GM12878 (cell line): ENCODE data around the gene TRAPPC12. TPM values are rescaled to one million over a fixed set of nuclear protein-coding genes. Genes with fewer than 3 reads are reported as not detected.

Experiments used
- CBFB ChIP-seq: IDR thresholded peaks from 2 replicates; pipeline ENCODE4 v1.6.1; 2016; ENCODE audit warnings: antibody characterized with exemption, low read depth
- CHD2 ChIP-seq: IDR thresholded peaks from 2 replicates; pipeline ENCODE4 v1.6.1; 2011; ENCODE audit warnings: low read depth, low read length, improper control_type of control experiment, borderline replicate concordance
- CREB1 ChIP-seq: IDR thresholded peaks from 2 replicates; pipeline ENCODE4 v1.6.1; 2012; ENCODE audit warnings: low read depth, mild to moderate bottlenecking, inconsistent platforms
- ELK1 ChIP-seq: IDR thresholded peaks from 2 replicates; pipeline ENCODE4 v1.6.1; 2012; ENCODE audit warnings: low read depth, low read length, improper control_type of control experiment
- FOXM1 ChIP-seq: IDR thresholded peaks from 2 replicates; pipeline ENCODE4 v1.6.1; 2012; ENCODE audit warnings: low read depth, mild to moderate bottlenecking, inconsistent platforms, low read length, moderate library complexity
- MXI1 ChIP-seq: fragments of 150-350 bp; IDR thresholded peaks from 2 replicates; pipeline ENCODE4 v1.6.1; 2011; ENCODE audit warnings: low read depth, mild to moderate bottlenecking, inconsistent platforms, low read length, improper control_type of control experiment
- NBN ChIP-seq: fragments of 450-650 bp; IDR thresholded peaks from 2 replicates; pipeline ENCODE4 v1.6.1; 2016
- NFXL1 ChIP-seq: fragments of 450-650 bp; IDR thresholded peaks from 2 replicates; pipeline ENCODE4 v1.6.1; 2017; ENCODE audit warnings: antibody characterized with exemption, mild to moderate bottlenecking, borderline replicate concordance
- NFYB ChIP-seq: IDR thresholded peaks from 2 replicates; pipeline ENCODE4 v1.6.1; 2011; ENCODE audit warnings: low read depth, mild to moderate bottlenecking, low read length, improper control_type of control experiment, moderate library complexity; ENCODE audit not compliant: insufficient read depth
- POLR2AphosphoS5 ChIP-seq: IDR thresholded peaks from 2 replicates; pipeline ENCODE4 v1.6.1; 2011; ENCODE audit warnings: mild to moderate bottlenecking, low read length, inconsistent platforms
- RELA ChIP-seq: fragments of 450-650 bp; IDR thresholded peaks from 2 replicates; pipeline ENCODE4 v1.8.0; 2014; ENCODE audit warnings: borderline replicate concordance; ENCODE audit not compliant: partially characterized antibody
- SRF ChIP-seq, 2 experiments: IDR thresholded peaks; 2 replicates each; pipeline ENCODE4 v1.6.1; 2011; ENCODE audit warnings: low read depth in 2 of 2, low read length in 2 of 2, mild to moderate bottlenecking in 1 of 2, moderate library complexity in 1 of 2
- STAT1 ChIP-seq: fragments of 450-650 bp; conservative IDR thresholded peaks from 2 replicates; pipeline ENCODE4 v1.6.1; 2014; ENCODE audit warnings: antibody characterized with exemption, mild to moderate bottlenecking
- TAF1 ChIP-seq: IDR thresholded peaks from 2 replicates; pipeline ENCODE4 v1.6.1; 2011; ENCODE audit warnings: mild to moderate bottlenecking, low read depth, low read length, borderline replicate concordance
- TCF3 ChIP-seq: IDR thresholded peaks from 2 replicates; pipeline ENCODE4 v1.6.1; 2012; ENCODE audit warnings: low read depth, mild to moderate bottlenecking, low read length, borderline replicate concordance; ENCODE audit not compliant: insufficient read depth
- ZNF274 ChIP-seq: IDR thresholded peaks from one replicate; pipeline ENCODE4 v1.8.0; 2011; ENCODE audit not compliant: insufficient read length, insufficient read depth
- ZNF384 ChIP-seq: IDR thresholded peaks from 2 replicates; pipeline ENCODE4 v1.6.1; 2012; ENCODE audit warnings: low read depth, mild to moderate bottlenecking, low read length, improper control_type of control experiment, borderline replicate concordance
- ZNF687 ChIP-seq: fragments of 450-650 bp; IDR thresholded peaks from 2 replicates; pipeline ENCODE4 v1.6.1; 2017; ENCODE audit warnings: mild to moderate bottlenecking, moderate library complexity
- ZSCAN29 ChIP-seq: fragments of 450-650 bp; IDR thresholded peaks from 2 replicates; pipeline ENCODE4 v1.6.1; 2017; ENCODE audit warnings: mild to moderate bottlenecking, moderate library complexity
- polyA plus RNA-seq, 11 experiments: library from polyadenylated mRNA; depleted of rRNA in 4 of 11; unstranded in 6 of 11; stranded (reverse) in 5 of 11; fragments of >200 nt; fragmentation: Nextera tagmentation in 4 of 11; fragmentation: Illumina TruSeq in 1 of 11; extraction: Ambion mirVana in 4 of 11; extraction: Trizol in 1 of 11; gene quantifications; 1 replicate in 1 of 11; 2 replicates in 10 of 11; pipeline versions ENCODE4 v1.2.1 to v1.2.3, GENCODE V29; 2011 to 2016; ENCODE audit warnings: inconsistent platforms in 2 of 11, missing spikeins in 2 of 11, low read depth in 1 of 11
- total RNA-seq, 4 experiments: library from RNA; depleted of rRNA in 3 of 4; stranded (reverse); fragments of >200 nt in 3 of 4; fragmentation: Illumina TruSeq in 1 of 4; extraction: Trizol in 1 of 4; gene quantifications; 2 replicates each; pipeline versions ENCODE4 v1.2.1 to v1.2.3, GENCODE V29; 2013 to 2021
- TF ChIP-seq, protein P1 (sequence below): fragments of 450-650 bp; formaldehyde crosslinking; IDR thresholded peaks from 2 replicates; pipeline ENCODE4 v1.4.0; 2020; ENCODE audit warnings: mild to moderate bottlenecking, moderate library complexity

TRAPPC12 gene
- total and polyA plus RNA-seq, 10 of the 15 experiments (the other 5 are each of a cell fraction or from before 2014, with no cell fraction given): 8.6 to 77.1 (median 37.4) TPM

DNA sequence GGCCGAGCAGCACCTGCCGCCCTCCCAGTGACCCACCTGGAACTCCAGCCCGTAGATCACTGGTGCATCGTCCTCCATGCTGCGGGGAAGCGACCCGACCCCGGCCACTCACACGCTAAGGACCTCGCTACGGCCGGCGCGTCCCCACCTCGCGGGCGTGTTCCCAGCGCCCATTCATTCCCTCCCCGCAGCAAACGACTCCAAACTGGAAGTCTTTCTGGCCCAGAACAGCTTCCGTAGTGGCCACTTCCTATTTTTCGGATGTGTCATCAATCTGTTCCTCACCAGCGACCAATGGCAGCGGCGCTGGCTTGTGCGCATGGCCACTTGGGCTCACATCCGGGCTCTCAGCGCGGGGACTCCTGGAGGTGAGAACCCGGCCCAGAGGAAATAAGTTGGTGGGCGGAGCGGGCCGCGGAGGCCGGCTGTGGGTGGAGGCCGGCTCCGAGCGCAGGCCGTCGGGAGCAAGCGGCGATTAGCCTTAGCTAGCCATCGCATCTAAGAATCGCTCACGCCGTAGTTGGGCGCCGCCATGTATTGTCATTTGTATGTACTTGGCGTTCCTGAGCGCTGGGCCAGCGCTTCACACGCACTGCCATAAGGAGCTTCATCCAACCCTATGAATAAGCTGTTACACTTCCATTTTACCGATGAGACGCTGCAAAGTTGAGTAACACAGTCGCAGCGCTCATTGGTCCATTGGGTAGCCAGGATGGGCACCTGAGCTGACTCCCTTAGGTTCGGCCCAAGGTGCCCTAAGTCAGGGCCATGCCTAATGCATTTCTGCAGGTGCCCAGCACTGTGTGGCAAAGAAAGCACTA, 1.7 kb upstream of the TRAPPC12 start, which contains the start of gene EIPR1 (continued):
- peak; percentile 68 for TF ChIP-seq ZNF687
- TF ChIP-seq NFXL1: no peak
- no peak for TF ChIP-seq ZSCAN29
- no peak for TF ChIP-seq ZNF384
- peak; percentile 85 for TF ChIP-seq NFYB
- peak; percentile 67; the same call in 1 of the 2 replicates for TF ChIP-seq POLR2AphosphoS5
- TF ChIP-seq ELK1: peak; percentile 49; the same call in 1 of the 2 replicates
- peak; percentile 86 for TF ChIP-seq TAF1
- peak; percentile 60; the same call in 1 of the 2 replicates for TF ChIP-seq CBFB
- TF ChIP-seq NBN: peak; percentile 77; the same call in 1 of the 2 replicates
- peak; percentile 62 for TF ChIP-seq RELA
- TF ChIP-seq, protein P1, sequence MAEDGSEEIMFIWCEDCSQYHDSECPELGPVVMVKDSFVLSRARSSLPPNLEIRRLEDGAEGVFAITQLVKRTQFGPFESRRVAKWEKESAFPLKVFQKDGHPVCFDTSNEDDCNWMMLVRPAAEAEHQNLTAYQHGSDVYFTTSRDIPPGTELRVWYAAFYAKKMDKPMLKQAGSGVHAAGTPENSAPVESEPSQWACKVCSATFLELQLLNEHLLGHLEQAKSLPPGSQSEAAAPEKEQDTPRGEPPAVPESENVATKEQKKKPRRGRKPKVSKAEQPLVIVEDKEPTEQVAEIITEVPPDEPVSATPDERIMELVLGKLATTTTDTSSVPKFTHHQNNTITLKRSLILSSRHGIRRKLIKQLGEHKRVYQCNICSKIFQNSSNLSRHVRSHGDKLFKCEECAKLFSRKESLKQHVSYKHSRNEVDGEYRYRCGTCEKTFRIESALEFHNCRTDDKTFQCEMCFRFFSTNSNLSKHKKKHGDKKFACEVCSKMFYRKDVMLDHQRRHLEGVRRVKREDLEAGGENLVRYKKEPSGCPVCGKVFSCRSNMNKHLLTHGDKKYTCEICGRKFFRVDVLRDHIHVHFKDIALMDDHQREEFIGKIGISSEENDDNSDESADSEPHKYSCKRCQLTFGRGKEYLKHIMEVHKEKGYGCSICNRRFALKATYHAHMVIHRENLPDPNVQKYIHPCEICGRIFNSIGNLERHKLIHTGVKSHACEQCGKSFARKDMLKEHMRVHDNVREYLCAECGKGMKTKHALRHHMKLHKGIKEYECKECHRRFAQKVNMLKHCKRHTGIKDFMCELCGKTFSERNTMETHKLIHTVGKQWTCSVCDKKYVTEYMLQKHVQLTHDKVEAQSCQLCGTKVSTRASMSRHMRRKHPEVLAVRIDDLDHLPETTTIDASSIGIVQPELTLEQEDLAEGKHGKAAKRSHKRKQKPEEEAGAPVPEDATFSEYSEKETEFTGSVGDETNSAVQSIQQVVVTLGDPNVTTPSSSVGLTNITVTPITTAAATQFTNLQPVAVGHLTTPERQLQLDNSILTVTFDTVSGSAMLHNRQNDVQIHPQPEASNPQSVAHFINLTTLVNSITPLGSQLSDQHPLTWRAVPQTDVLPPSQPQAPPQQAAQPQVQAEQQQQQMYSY (CRISPR knock-in tag): no peak
- no peak; the same call in 1 of the 2 replicates for TF ChIP-seq FOXM1
- TF ChIP-seq MXI1: peak; percentile 82
- TF ChIP-seq CREB1: peak; percentile 95
- 0 out of 2 replicates have a peak, but pooled peaks have one; percentile 6 for TF ChIP-seq TCF3
- 0 out of 2 replicates have a peak, but pooled peaks have one; percentile 34 for TF ChIP-seq STAT1
- TF ChIP-seq SRF (IDR thresholded peaks at IDR 0.05; ENCODE audit: low read depth in 2 of 2, low read length in 2 of 2): peak in 1 of 2 experiments; percentile 63; a peak in 2 of 4 replicates
- peak; percentile 79 for TF ChIP-seq CHD2
- no peak for TF ChIP-seq ZNF274
